ENCODE data around the gene TMIGD1. TPM values are rescaled to one million over a fixed set of nuclear protein-coding genes. Genes with fewer than 3 reads are reported as not detected.

The TMIGD1 gene
- total RNA-seq, 2 experiments from 2014 or later: not detected

DNA sequence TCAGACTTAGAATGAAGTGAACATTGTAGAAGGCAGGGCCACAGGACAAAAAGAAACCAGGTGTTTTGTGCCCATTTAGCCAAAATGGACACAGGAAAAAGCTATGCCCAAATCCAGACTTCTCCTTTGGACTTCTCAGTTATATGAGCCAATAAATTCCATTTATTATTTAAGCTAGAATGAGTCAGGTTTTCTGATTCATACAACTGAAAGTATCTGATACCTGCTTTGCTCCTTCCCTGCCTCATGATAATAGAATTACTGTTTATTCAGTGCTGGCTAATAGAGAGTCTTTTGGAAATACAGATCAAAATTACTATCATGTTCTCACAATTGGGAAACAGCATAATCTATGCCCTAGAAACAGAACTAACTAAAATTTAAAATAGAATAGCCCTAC lies 36.1 kb upstream of the TMIGD1 start:
- H3K27ac Mint-ChIP-seq: no peak overlapping the region
- H3K36me3 Mint-ChIP-seq (ENCODE audit: low read depth): no peaks in the 10 kb centered on the region
- ATAC-seq (ENCODE audit: poor library complexity) (no peak), DNase-seq (no peak)
- no peaks in the 10 kb centered on the region for H3K27me3 Mint-ChIP-seq
- Histone ChIP-seq H3K4me1 (ENCODE audit: insufficient read depth, low read length) (peaks cover under 1% of the 10 kb centered on the region), H3K27ac (ENCODE audit: low read depth in 1 of 2, low read length in 2 of 2) (no peak overlapping the region), H3K27me3 (ENCODE audit: control insufficient read depth in 1 of 2, insufficient read depth in 2 of 2, low read length in 2 of 2) (no peaks in the 10 kb centered on the region), H3K9me3 (ENCODE audit: control insufficient read depth in 1 of 2, insufficient read depth in 1 of 2, low read length in 2 of 2) (no peaks in the 10 kb centered on the region), H3K36me3 (ENCODE audit: insufficient read depth, low read length) (no peaks in the 10 kb centered on the region), H3K4me3 (ENCODE audit: low read length) (no peak overlapping the region)
- ChIA-PET CTCF (no interaction called here), POLR2A (no interaction called here)
- intact Hi-C loops (cut with DNase I, micrococcal nuclease): loop anchor here in 1 of 2 experiments (10.0 kb wide), 2 partner anchors 345 to 455 kb away; partner anchors contain the start of gene CRLF3
- TF ChIP-seq, protein P1, sequence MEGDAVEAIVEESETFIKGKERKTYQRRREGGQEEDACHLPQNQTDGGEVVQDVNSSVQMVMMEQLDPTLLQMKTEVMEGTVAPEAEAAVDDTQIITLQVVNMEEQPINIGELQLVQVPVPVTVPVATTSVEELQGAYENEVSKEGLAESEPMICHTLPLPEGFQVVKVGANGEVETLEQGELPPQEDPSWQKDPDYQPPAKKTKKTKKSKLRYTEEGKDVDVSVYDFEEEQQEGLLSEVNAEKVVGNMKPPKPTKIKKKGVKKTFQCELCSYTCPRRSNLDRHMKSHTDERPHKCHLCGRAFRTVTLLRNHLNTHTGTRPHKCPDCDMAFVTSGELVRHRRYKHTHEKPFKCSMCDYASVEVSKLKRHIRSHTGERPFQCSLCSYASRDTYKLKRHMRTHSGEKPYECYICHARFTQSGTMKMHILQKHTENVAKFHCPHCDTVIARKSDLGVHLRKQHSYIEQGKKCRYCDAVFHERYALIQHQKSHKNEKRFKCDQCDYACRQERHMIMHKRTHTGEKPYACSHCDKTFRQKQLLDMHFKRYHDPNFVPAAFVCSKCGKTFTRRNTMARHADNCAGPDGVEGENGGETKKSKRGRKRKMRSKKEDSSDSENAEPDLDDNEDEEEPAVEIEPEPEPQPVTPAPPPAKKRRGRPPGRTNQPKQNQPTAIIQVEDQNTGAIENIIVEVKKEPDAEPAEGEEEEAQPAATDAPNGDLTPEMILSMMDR (IDR thresholded peaks at IDR 0.05): no peak
- H3K4me1 Mint-ChIP-seq (ENCODE audit: low read depth): peaks cover 10% of the 10 kb centered on the region
- no peak overlapping the region for H3K4me3 Mint-ChIP-seq
- no peaks in the 10 kb centered on the region for H3K9me3 Mint-ChIP-seq

DNA sequence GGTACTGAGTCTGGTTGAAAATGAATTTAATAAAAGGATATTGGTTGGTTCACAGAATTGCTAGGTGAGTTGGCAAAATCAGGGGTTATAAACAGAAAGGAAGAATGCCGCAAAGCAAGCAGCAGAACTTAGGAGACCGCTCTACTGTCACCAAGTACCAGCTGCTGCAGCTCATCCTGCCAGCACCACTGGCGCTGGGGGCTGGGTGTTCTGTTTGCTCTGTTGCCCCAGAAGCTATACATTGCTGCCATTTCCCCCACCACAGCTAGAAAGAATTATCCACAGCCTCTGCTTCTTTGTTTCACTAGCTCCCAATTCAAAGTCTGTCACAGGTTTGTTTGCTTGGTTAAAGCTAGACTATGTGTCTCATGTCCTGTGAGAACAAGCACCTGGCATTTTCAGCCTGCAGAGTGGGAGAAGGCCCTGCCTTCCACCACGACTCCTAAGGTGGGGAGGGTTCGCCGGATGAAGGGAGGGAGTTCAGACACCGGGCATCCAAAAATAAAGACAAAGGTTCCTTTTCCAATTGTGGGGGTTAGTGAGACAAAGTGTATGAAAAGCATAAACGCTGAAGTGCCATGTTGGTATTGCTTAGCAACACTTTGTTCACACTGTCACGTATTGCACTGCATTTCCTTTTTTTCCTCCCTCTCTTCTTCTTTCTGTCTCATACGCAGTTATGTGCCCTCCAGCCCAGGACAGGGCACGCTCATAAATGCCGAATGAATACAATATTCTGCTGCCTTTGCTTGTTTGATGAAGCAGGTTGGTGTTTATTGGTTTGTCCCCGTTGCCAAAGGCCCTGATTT lies 35.3 kb upstream of the TMIGD1 start:
- Mint-ChIP-seq H3K4me1 (ENCODE audit: low read depth) (peaks cover 13% of the 10 kb centered on the region), H3K36me3 (ENCODE audit: low read depth) (no peaks in the 10 kb centered on the region), H3K4me3 (no peak overlapping the region), H3K9me3 (peaks cover under 1% of the 10 kb centered on the region), H3K27me3 (no peaks in the 10 kb centered on the region), H3K27ac (no peak overlapping the region)
- intact Hi-C loops (cut with DNase I, micrococcal nuclease): no loop called here
- ATAC-seq (ENCODE audit: poor library complexity) (no peak), DNase-seq (no peak)
- TF ChIP-seq, protein P1 (IDR thresholded peaks at IDR 0.05): no peak
- H3K4me1 ChIP-seq (ENCODE audit: insufficient read depth, low read length): peaks cover 8% of the 10 kb centered on the region
- ChIA-PET POLR2A (no interaction called here), CTCF (no interaction called here)
- H3K9me3 ChIP-seq (ENCODE audit: control insufficient read depth in 1 of 2, insufficient read depth in 1 of 2, low read length in 2 of 2): no peaks in the 10 kb centered on the region
- H3K4me3 ChIP-seq (ENCODE audit: low read length): no peak overlapping the region
- no peak overlapping the region for H3K27ac ChIP-seq (ENCODE audit: low read depth in 1 of 2, low read length in 2 of 2)
- no peaks in the 10 kb centered on the region for H3K36me3 ChIP-seq (ENCODE audit: insufficient read depth, low read length)
- H3K27me3 ChIP-seq (ENCODE audit: control insufficient read depth in 1 of 2, insufficient read depth in 2 of 2, low read length in 2 of 2): no peaks in the 10 kb centered on the region

DNA sequence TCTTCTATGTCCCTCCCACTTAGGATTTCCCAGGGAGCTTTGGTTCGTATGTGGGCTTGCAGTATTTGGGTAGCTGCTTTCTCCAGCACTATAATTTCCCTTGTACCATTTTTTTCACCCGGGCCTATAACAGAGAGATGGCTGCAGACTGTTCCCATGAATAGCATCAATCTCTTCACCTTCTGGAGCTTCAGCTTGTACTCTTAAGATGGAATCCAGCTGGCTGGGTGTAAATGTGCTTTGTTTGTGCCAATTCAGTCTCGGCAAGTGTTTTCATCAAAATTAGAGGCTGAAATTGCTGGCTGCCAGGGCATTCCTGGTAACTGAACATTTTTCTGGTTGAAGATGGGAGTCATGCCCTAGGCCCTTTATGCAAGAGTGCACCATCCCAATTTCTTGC lies 32.7 kb upstream of the TMIGD1 start:
- no peaks in the 10 kb centered on the region for H3K36me3 Mint-ChIP-seq (ENCODE audit: low read depth)
- H3K4me3 Mint-ChIP-seq: no peak overlapping the region
- no peak for ATAC-seq (ENCODE audit: poor library complexity)
- ChIA-PET CTCF (no interaction called here), POLR2A (no interaction called here)
- no peak overlapping the region for H3K27ac ChIP-seq (ENCODE audit: low read depth in 1 of 2, low read length in 2 of 2)
- no peak overlapping the region for H3K27ac Mint-ChIP-seq
- H3K27me3 ChIP-seq (ENCODE audit: control insufficient read depth in 1 of 2, insufficient read depth in 2 of 2, low read length in 2 of 2): no peaks in the 10 kb centered on the region
- no peak overlapping the region for H3K4me3 ChIP-seq (ENCODE audit: low read length)
- peaks cover 0 to 6% of the 10 kb centered on the region in 2 experiments for H3K9me3 ChIP-seq (ENCODE audit: control insufficient read depth in 1 of 2, insufficient read depth in 1 of 2, low read length in 2 of 2)
- no peaks in the 10 kb centered on the region for H3K27me3 Mint-ChIP-seq
- peaks cover 27% of the 10 kb centered on the region for H3K4me1 ChIP-seq (ENCODE audit: insufficient read depth, low read length)
- intact Hi-C loops (cut with DNase I, micrococcal nuclease): no loop called here
- H3K36me3 ChIP-seq (ENCODE audit: insufficient read depth, low read length): no peaks in the 10 kb centered on the region
- TF ChIP-seq, protein P1 (IDR thresholded peaks at IDR 0.05): no peak
- H3K4me1 Mint-ChIP-seq (ENCODE audit: low read depth): peaks cover 30% of the 10 kb centered on the region
- DNase-seq: no peak
- peaks cover 3% of the 10 kb centered on the region for H3K9me3 Mint-ChIP-seq
